ENCODE measurements around the gene SLC44A1. TPM values are rescaled to one million over a fixed set of nuclear protein-coding genes. Genes with fewer than 3 reads are reported as not detected.

The SLC44A1 gene
- polyA plus RNA-seq, 2 of the 4 experiments (the other 2 are of a cell fraction): 19.6 to 27.2 TPM

DNA sequence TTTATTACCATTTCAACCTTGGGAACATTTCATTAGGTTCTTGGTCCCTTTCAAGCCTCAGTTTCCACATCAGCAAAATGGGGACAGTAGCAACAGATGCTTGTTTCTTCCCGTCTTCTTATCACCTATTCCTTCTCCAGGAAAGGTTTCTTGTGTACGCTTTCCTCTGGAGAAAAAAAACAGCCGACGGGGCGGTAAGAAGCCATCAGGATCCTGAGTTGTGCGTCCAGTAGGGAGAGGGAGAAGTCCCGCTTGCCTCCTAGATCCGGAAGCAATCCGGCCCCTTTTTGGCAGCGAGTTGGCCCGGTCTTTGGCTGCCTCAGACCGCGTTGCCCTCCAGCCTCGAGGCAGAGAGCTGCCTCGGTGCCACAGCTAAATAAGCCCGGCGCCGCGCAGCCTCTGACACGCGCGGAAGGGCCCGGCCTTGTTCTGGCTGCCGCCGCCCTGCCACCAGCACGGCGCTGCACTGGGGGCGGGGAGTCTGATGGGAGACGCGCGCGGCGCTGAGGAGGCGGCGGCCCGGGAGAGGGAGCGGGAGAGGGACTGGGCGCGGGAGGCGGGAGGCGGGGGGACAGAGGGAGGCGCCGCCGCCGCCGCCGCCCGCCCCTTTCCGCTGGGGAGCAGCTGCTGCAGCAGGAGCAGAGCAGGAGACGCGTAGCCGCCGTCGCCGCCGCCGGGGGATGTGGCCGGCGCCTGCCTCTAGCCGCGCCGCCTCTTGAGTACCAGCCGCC, at the start of gene SLC44A1 (continued):
- TF ChIP-seq, protein P1, sequence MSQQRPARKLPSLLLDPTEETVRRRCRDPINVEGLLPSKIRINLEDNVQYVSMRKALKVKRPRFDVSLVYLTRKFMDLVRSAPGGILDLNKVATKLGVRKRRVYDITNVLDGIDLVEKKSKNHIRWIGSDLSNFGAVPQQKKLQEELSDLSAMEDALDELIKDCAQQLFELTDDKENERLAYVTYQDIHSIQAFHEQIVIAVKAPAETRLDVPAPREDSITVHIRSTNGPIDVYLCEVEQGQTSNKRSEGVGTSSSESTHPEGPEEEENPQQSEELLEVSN (IDR thresholded peaks at IDR 0.05; ENCODE audit: borderline replicate concordance, low read depth): peak; percentile 97
- TF ChIP-seq HOXB13 (CRISPR knock-in tag; IDR thresholded peaks at IDR 0.05; ENCODE audit: low read depth): 0 out of 2 replicates have a peak, but pooled peaks have one; percentile 73
- peak; percentile 66; the same call in 1 of the 2 replicates for TF ChIP-seq RFX5 (IDR thresholded peaks at IDR 0.05)
- 0 out of 2 replicates have a peak, but pooled peaks have one; percentile 31 for TF ChIP-seq KDM1A (IDR thresholded peaks at IDR 0.05; ENCODE audit: low read depth)
- TF ChIP-seq HOXA7 (CRISPR knock-in tag; IDR thresholded peaks at IDR 0.05): no peak
- TF ChIP-seq FOSB (CRISPR knock-in tag; IDR thresholded peaks at IDR 0.05): no peak
- TF ChIP-seq SREBF2 (IDR thresholded peaks at IDR 0.05): no peak
- TF ChIP-seq CBX8 (IDR thresholded peaks at IDR 0.05): no peak
- TF ChIP-seq TP53 (CRISPR knock-in tag; IDR thresholded peaks at IDR 0.05): 0 out of 2 replicates have a peak, but pooled peaks have one; percentile 72
- no peak for TF ChIP-seq RARB (CRISPR knock-in tag; IDR thresholded peaks at IDR 0.05)
- TF ChIP-seq ZSCAN20 (CRISPR knock-in tag; IDR thresholded peaks at IDR 0.05): 0 out of 2 replicates have a peak, but pooled peaks have one; percentile 10
- TF ChIP-seq HEYL (CRISPR knock-in tag; IDR thresholded peaks at IDR 0.05): no peak
- TF ChIP-seq, protein P2, sequence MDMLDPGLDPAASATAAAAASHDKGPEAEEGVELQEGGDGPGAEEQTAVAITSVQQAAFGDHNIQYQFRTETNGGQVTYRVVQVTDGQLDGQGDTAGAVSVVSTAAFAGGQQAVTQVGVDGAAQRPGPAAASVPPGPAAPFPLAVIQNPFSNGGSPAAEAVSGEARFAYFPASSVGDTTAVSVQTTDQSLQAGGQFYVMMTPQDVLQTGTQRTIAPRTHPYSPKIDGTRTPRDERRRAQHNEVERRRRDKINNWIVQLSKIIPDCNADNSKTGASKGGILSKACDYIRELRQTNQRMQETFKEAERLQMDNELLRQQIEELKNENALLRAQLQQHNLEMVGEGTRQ (IDR thresholded peaks at IDR 0.05): 0 out of 2 replicates have a peak, but pooled peaks have one; percentile 10
- no peak for TF ChIP-seq HDAC2 (IDR thresholded peaks at IDR 0.05)
- 0 out of 5 replicates have a peak, but pooled peaks of 1 of the 2 experiments have one; percentile 31 for TF ChIP-seq EP300 (IDR thresholded peaks at IDR 0.05)
- 0 out of 2 replicates have a peak, but pooled peaks have one; percentile 68 for TF ChIP-seq RCOR1 (IDR thresholded peaks at IDR 0.05; ENCODE audit: low read depth, low read length)

DNA sequence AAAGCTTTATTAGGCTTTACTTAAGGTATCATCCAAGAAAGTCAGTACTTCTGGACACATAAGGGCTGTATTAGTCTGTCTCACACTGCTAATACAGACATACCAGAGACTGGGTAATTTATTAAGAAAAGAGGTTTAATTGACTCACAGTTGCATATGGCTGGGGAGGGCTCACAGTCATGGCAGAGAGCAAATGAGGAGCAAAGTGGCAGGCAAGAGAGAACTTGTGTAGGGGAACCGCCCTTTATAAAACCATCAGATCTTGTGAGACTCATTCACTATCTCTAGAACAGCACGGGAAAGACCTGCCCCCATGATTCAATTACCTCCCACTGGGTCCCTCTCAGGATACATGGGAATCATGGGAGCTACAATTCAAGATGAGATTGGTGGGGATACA, 49.2 kb upstream of the SLC44A1 start:
- no peak overlapping the region for H3K27ac ChIP-seq
- WGBS (ENCODE audit: missing lambda C conversion rate): 59% methylated on average over 2 of the region's 2 CpGs
- DNase-seq (ENCODE audit: low read depth in 1 of 2, low spot score in 1 of 2) (no peak), ATAC-seq (no peak), FAIRE-seq (no peak)
- POLR2A ChIA-PET: no interaction called here
- CTCF ChIA-PET: interaction anchor here (1.2 kb wide), 1 partner anchor 9 kb away, joined by 3 read pairs; no protein-coding TSS in a partner anchor
- no peak overlapping the region for H3K4me3 ChIP-seq
- TF ChIP-seq EHMT2 (IDR thresholded peaks at IDR 0.05; ENCODE audit: low read depth): no peak
- no peak for TF ChIP-seq CBX8 (IDR thresholded peaks at IDR 0.05)
- TF ChIP-seq CBX2 (IDR thresholded peaks at IDR 0.05; ENCODE audit: borderline replicate concordance, low read depth): no peak
- no peak overlapping the region for H3K4me2 ChIP-seq
- H3K4me1 ChIP-seq: peaks cover 24% of the 10 kb centered on the region
- H3K9me3 ChIP-seq: no peaks in the 10 kb centered on the region

DNA sequence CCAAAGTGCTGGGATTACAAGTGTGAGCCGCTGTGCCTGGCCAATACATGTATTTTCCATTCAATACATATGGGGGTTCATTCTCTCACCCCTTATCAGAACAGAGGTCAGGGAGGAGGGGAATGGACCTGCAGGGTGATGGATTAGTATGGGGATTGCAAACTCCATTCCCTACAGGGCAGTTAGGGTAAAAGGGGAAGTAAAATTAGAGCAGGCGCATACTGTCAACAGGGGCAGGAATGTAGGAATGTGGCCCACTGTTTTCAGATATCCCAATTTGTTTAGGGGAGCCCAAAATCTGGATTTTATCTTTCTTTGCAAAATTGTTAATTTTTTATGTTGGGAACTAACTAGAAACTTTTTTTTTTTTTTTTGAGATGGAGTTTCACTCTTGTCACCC, 46.4 kb upstream of the SLC44A1 start:
- no peak for FAIRE-seq
- CTCF ChIA-PET: no interaction called here
- no peaks in the 10 kb centered on the region for H3K9me3 ChIP-seq
- ATAC-seq: no peak
- POLR2A ChIA-PET: interaction anchor here (0.7 kb wide), 1 partner anchor 47 kb away, joined by 3 read pairs; the partner anchor contains the start of gene SLC44A1
- no peak for TF ChIP-seq FOSL2 (IDR thresholded peaks at IDR 0.05)
- TF ChIP-seq FOSL2 (CRISPR knock-in tag; IDR thresholded peaks at IDR 0.05): no peak
- TF ChIP-seq FOXS1 (CRISPR knock-in tag; IDR thresholded peaks at IDR 0.05): no peak
- no peak for TF ChIP-seq ZFP36 (IDR thresholded peaks at IDR 0.05; ENCODE audit: borderline replicate concordance, partially characterized antibody)
- no peak for TF ChIP-seq KDM1A (IDR thresholded peaks at IDR 0.05; ENCODE audit: low read depth)
- TF ChIP-seq ZNF302 (CRISPR knock-in tag; IDR thresholded peaks at IDR 0.05): no peak
- no peak for TF ChIP-seq CHD2 (IDR thresholded peaks at IDR 0.05; ENCODE audit: low read length, partially characterized antibody)
- TF ChIP-seq CBX2 (IDR thresholded peaks at IDR 0.05; ENCODE audit: borderline replicate concordance, low read depth): no peak
- no peak for TF ChIP-seq HDAC2 (IDR thresholded peaks at IDR 0.05)
- no peak for TF ChIP-seq PHF8 (IDR thresholded peaks at IDR 0.05; ENCODE audit: borderline replicate concordance, low read depth)
- no peak for TF ChIP-seq NFE2L2 (conservative IDR thresholded peaks at IDR 0.05; ENCODE audit: low read length)
- no peak for TF ChIP-seq KDM5A (IDR thresholded peaks at IDR 0.05)
- TF ChIP-seq HOXB13 (CRISPR knock-in tag; IDR thresholded peaks at IDR 0.05; ENCODE audit: low read depth): no peak
- TF ChIP-seq RFX5 (IDR thresholded peaks at IDR 0.05): no peak
- no peak for TF ChIP-seq RAD21 (conservative IDR thresholded peaks at IDR 0.05 in 1 of 2, IDR thresholded peaks at IDR 0.05 in 1 of 2)
- TF ChIP-seq TFCP2L1 (CRISPR knock-in tag; IDR thresholded peaks at IDR 0.05): no peak
- TF ChIP-seq, protein P3, sequence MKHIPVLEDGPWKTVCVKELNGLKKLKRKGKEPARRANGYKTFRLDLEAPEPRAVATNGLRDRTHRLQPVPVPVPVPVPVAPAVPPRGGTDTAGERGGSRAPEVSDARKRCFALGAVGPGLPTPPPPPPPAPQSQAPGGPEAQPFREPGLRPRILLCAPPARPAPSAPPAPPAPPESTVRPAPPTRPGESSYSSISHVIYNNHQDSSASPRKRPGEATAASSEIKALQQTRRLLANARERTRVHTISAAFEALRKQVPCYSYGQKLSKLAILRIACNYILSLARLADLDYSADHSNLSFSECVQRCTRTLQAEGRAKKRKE (CRISPR knock-in tag; IDR thresholded peaks at IDR 0.05; ENCODE audit: low read depth): no peak
- no peak for TF ChIP-seq POLR2AphosphoS2 (conservative IDR thresholded peaks at IDR 0.05; ENCODE audit: low read length)
- no peak overlapping the region for H3K27ac ChIP-seq
- no peak for DNase-seq (ENCODE audit: low read depth in 1 of 2, low spot score in 1 of 2)
- WGBS (ENCODE audit: missing lambda C conversion rate): 81% methylated on average over 2 of the region's 2 CpGs
- no peaks in the 10 kb centered on the region for H3K4me1 ChIP-seq
- no peak overlapping the region for H3K4me3 ChIP-seq
- H3K4me2 ChIP-seq: no peak overlapping the region
